ENCODE results near the gene NXNL2.

- TF ChIP-seq ZBTB21 (CRISPR knock-in tag; IDR thresholded peaks at IDR 0.05; ENCODE audit: borderline replicate concordance), result no peak
- TF ChIP-seq, protein P1, sequence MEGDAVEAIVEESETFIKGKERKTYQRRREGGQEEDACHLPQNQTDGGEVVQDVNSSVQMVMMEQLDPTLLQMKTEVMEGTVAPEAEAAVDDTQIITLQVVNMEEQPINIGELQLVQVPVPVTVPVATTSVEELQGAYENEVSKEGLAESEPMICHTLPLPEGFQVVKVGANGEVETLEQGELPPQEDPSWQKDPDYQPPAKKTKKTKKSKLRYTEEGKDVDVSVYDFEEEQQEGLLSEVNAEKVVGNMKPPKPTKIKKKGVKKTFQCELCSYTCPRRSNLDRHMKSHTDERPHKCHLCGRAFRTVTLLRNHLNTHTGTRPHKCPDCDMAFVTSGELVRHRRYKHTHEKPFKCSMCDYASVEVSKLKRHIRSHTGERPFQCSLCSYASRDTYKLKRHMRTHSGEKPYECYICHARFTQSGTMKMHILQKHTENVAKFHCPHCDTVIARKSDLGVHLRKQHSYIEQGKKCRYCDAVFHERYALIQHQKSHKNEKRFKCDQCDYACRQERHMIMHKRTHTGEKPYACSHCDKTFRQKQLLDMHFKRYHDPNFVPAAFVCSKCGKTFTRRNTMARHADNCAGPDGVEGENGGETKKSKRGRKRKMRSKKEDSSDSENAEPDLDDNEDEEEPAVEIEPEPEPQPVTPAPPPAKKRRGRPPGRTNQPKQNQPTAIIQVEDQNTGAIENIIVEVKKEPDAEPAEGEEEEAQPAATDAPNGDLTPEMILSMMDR (IDR thresholded peaks at IDR 0.05), result no peak
- no peak for TF ChIP-seq CREB1 (CRISPR knock-in tag; IDR thresholded peaks at IDR 0.05)
- no peak for TF ChIP-seq ZNF263 (CRISPR knock-in tag; IDR thresholded peaks at IDR 0.05; ENCODE audit: low read depth)
- TF ChIP-seq, protein P2, sequence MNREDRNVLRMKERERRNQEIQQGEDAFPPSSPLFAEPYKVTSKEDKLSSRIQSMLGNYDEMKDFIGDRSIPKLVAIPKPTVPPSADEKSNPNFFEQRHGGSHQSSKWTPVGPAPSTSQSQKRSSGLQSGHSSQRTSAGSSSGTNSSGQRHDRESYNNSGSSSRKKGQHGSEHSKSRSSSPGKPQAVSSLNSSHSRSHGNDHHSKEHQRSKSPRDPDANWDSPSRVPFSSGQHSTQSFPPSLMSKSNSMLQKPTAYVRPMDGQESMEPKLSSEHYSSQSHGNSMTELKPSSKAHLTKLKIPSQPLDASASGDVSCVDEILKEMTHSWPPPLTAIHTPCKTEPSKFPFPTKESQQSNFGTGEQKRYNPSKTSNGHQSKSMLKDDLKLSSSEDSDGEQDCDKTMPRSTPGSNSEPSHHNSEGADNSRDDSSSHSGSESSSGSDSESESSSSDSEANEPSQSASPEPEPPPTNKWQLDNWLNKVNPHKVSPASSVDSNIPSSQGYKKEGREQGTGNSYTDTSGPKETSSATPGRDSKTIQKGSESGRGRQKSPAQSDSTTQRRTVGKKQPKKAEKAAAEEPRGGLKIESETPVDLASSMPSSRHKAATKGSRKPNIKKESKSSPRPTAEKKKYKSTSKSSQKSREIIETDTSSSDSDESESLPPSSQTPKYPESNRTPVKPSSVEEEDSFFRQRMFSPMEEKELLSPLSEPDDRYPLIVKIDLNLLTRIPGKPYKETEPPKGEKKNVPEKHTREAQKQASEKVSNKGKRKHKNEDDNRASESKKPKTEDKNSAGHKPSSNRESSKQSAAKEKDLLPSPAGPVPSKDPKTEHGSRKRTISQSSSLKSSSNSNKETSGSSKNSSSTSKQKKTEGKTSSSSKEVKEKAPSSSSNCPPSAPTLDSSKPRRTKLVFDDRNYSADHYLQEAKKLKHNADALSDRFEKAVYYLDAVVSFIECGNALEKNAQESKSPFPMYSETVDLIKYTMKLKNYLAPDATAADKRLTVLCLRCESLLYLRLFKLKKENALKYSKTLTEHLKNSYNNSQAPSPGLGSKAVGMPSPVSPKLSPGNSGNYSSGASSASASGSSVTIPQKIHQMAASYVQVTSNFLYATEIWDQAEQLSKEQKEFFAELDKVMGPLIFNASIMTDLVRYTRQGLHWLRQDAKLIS (CRISPR knock-in tag; IDR thresholded peaks at IDR 0.05; ENCODE audit: borderline replicate concordance), result no peak
- TF ChIP-seq ZNF232 (CRISPR knock-in tag; IDR thresholded peaks at IDR 0.05), result no peak
- TF ChIP-seq GRHL2 (CRISPR knock-in tag; IDR thresholded peaks at IDR 0.05; ENCODE audit: insufficient replicate concordance, severe bottlenecking), result no peak
- no peak for TF ChIP-seq IRF2 (CRISPR knock-in tag; IDR thresholded peaks at IDR 0.05; ENCODE audit: borderline replicate concordance, low read depth)
- TF ChIP-seq, protein P3, sequence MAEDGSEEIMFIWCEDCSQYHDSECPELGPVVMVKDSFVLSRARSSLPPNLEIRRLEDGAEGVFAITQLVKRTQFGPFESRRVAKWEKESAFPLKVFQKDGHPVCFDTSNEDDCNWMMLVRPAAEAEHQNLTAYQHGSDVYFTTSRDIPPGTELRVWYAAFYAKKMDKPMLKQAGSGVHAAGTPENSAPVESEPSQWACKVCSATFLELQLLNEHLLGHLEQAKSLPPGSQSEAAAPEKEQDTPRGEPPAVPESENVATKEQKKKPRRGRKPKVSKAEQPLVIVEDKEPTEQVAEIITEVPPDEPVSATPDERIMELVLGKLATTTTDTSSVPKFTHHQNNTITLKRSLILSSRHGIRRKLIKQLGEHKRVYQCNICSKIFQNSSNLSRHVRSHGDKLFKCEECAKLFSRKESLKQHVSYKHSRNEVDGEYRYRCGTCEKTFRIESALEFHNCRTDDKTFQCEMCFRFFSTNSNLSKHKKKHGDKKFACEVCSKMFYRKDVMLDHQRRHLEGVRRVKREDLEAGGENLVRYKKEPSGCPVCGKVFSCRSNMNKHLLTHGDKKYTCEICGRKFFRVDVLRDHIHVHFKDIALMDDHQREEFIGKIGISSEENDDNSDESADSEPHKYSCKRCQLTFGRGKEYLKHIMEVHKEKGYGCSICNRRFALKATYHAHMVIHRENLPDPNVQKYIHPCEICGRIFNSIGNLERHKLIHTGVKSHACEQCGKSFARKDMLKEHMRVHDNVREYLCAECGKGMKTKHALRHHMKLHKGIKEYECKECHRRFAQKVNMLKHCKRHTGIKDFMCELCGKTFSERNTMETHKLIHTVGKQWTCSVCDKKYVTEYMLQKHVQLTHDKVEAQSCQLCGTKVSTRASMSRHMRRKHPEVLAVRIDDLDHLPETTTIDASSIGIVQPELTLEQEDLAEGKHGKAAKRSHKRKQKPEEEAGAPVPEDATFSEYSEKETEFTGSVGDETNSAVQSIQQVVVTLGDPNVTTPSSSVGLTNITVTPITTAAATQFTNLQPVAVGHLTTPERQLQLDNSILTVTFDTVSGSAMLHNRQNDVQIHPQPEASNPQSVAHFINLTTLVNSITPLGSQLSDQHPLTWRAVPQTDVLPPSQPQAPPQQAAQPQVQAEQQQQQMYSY (CRISPR knock-in tag; IDR thresholded peaks at IDR 0.05), result no peak
- TF ChIP-seq ELF4 (CRISPR knock-in tag; IDR thresholded peaks at IDR 0.05; ENCODE audit: low read depth), result no peak
- no peak for TF ChIP-seq STAT6 (CRISPR knock-in tag; conservative IDR thresholded peaks at IDR 0.05; ENCODE audit: low read depth)
- no peak for TF ChIP-seq SP1 (CRISPR knock-in tag; conservative IDR thresholded peaks at IDR 0.05)
- no peak for TF ChIP-seq ZNF671 (CRISPR knock-in tag; IDR thresholded peaks at IDR 0.05)
- no peak for TF ChIP-seq KAT7 (CRISPR knock-in tag; IDR thresholded peaks at IDR 0.05; ENCODE audit: borderline replicate concordance)
These were observed 4.9 kb upstream of the NXNL2 start for GRCh38 chr9:88530051-88530450.

Data from WTC11 (cell line).